ENCODE data around the gene CACNB2.

DNA sequence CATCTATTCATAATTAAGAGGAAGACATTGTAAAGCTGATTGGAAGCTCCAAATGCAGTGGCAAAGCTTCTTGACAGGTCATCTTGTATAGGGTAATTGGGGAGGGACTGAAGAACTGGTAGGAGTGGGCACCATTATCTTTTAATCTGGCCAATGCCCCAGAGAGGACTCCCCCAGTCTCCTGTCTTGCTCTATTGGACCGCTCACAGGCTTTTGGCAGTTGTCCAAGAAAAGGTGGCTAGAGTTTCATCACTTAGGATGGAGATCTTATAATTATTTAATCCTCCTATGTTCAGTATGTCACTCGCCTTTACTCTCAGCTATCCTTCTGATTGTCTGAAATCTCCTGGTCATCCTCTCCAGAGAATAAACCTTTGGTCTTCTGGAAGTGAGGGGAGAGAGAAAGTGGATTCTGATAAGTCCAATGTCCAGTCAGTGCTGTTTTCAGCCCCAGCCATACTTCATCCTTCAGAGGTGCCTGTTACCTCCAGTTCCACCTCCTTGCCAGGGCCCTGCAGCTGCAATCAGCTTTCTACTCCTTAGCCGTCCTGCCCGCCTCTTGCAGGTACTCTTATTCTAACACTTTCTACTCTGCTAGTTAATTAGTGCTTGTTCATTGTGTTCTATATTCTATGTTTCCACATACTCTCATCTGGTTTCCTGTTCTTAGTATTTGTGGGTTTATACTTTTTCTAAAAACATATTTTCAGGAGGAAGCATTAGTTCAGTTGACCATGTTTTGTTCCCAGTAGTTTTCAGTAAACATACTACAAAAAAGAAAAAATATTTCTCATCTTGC, 269.6 kb downstream of the CACNB2 start:
- no peak for TF ChIP-seq EZH2 (IDR thresholded peaks at IDR 0.05; ENCODE audit: borderline replicate concordance, low read depth, low read length, poor library complexity, severe bottlenecking)
- no peak for TF ChIP-seq CTCF (conservative IDR thresholded peaks at IDR 0.05; ENCODE audit: low read depth, low read length)
